ENCODE data around the gene EPHB1.

Gene EPHB1

DNA sequence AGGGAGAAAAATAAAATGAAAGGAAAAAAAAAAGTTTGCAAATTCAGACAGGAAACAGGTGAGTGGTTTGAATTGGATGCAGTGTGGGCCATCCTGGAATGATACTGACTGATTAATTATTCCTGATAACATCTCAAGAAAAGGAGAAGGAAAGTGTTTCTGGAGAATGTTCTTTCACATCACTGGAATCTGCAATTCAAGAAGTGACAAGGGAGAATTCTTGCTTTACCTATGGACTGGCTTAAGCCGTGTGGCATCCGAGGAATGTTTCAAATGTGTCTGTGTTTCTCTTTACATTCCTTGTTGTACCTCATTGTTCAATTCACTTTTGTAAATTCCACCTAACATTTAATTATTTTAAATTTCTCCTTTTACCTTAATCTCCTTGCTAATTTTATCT is 465.0 kb downstream of the EPHB1 start:
- POLR2A ChIA-PET, result no interaction called here
- DNase-seq (ENCODE audit: low read depth, low spot score), result no peak
- CTCF ChIA-PET, result no interaction called here
- no peak overlapping the region for H3K4me3 ChIP-seq (ENCODE audit: low read depth, low read length)
- no peak for TF ChIP-seq CTCF (IDR thresholded peaks at IDR 0.05; ENCODE audit: insufficient read depth, low read length, missing control alignments)

DNA sequence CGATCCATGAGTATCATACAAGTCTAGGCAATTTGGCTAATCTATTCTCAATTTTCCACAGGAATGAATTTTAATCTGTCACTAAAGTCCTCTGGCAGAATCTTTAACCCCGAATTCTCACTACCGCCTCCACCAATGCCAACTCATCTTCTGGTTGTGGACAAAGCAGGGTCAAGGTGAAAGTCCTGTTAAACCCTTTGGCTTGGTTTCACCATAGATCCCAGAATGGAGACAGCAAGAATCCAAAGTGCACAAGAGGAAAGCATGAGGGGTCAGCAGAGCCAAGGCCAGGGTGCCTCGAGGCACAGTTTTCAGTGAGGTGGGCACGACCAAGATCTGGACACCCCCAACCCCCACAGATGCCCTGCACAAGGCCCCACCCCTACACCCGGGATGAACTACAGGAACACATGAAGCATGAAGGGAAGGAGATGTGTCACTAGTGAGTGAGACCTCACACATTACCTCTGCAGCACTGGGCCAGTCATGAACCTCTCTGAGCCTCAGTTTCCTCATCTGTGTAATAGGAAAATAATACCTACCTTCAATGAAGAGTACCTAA is 466.2 kb downstream of the EPHB1 start:
- POLR2A ChIA-PET, result no interaction called here
- TF ChIP-seq CTCF (IDR thresholded peaks at IDR 0.05; ENCODE audit: insufficient read depth, low read length, missing control alignments), result no peak
- H3K4me3 ChIP-seq (ENCODE audit: low read depth, low read length), result no peak overlapping the region
- no peak for DNase-seq (ENCODE audit: low read depth, low spot score)
- CTCF ChIA-PET, result no interaction called here

GRCh38 chr3:135261916-135262315 is 466.9 kb downstream of the EPHB1 start:
- POLR2A ChIA-PET, result no interaction called here
- no peak for DNase-seq (ENCODE audit: low read depth, low spot score)
- H3K4me3 ChIP-seq (ENCODE audit: low read depth, low read length), result no peak overlapping the region
- TF ChIP-seq CTCF (IDR thresholded peaks at IDR 0.05; ENCODE audit: insufficient read depth, low read length, missing control alignments), result no peak
- CTCF ChIA-PET, result no interaction called here

DNA sequence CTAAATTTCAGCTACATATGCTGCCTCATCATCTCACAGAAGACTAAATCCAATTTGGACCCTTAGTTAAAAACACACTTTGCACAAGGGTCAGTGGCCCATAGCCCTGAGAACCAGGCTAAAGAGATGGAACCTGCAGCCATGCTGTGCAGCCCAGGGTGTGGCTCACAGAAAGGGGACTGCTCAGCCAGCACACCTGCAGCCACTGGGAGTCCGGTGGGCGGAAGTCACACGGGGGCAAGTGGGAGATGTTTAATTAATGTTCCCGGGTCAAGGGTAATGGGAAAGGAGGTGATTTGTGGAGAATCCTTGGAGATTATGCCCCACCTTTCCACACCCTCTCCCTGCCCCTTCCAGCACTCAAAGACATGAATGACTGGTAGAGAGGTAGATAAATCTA is 467.4 kb downstream of the EPHB1 start:
- DNase-seq (ENCODE audit: low read depth, low spot score), result no peak
- no peak overlapping the region for H3K4me3 ChIP-seq (ENCODE audit: low read depth, low read length)
- POLR2A ChIA-PET, result no interaction called here
- CTCF ChIA-PET, result no interaction called here
- no peak for TF ChIP-seq CTCF (IDR thresholded peaks at IDR 0.05; ENCODE audit: insufficient read depth, low read length, missing control alignments)

GRCh38 chr3:135263331-135263730 is 468.3 kb downstream of the EPHB1 start:
- H3K4me3 ChIP-seq (ENCODE audit: low read depth, low read length), result no peak overlapping the region
- CTCF ChIA-PET, result no interaction called here
- no peak for TF ChIP-seq CTCF (IDR thresholded peaks at IDR 0.05; ENCODE audit: insufficient read depth, low read length, missing control alignments)
- DNase-seq (ENCODE audit: low read depth, low spot score), result no peak
- POLR2A ChIA-PET, result no interaction called here

DNA sequence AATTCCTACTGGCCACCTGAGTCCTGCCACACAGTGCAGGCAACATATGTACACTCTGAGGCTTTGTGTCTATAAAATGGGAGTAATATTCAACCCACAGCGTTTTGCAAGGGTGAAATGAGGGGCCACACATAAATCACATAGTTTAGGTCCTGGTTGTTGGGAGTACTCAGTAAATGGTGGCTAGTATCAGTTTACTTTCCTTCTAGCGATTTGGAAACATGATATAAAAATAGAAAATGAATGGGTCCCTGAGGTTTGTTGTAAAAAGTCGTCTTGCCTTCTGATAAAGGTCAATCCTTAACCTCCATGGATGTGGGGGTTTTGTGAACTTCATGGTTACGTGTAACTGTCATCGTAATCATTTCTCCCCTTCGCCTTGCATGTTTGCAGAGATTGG is 472.4 kb downstream of the EPHB1 start:
- no peak for TF ChIP-seq CTCF (IDR thresholded peaks at IDR 0.05; ENCODE audit: insufficient read depth, low read length, missing control alignments)
- no peak for DNase-seq (ENCODE audit: low read depth, low spot score)
- POLR2A ChIA-PET, result no interaction called here
- no peak overlapping the region for H3K4me3 ChIP-seq (ENCODE audit: low read depth, low read length)
- CTCF ChIA-PET, result no interaction called here

Data from AG04449 (cell line).